GM19455 (cell line): ENCODE data around the gene PMF1.
"Not testable (repeated sequence)": the region's sequence is repeated elsewhere in the genome, so short reads cannot be mapped to it uniquely, and the experiment has no call there.

Experiments
- ATAC-seq: cut with Tn5 transposase; IDR thresholded peaks from one replicate; pipeline ENCODE4 v1.9.1; 2021; ENCODE audit not compliant: unreplicated experiment

PMF1 gene, protein sequence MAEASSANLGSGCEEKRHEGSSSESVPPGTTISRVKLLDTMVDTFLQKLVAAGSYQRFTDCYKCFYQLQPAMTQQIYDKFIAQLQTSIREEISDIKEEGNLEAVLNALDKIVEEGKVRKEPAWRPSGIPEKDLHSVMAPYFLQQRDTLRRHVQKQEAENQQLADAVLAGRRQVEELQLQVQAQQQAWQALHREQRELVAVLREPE

GRCh38 chr1:156212833-156213643 lies at the start of gene PMF1:
TSS of gene PMF1 (plus strand) at chr1:156213007. CDS start at chr1:156213016, 9 bp downstream.
- ATAC-seq = peak; percentile 86

DNA sequence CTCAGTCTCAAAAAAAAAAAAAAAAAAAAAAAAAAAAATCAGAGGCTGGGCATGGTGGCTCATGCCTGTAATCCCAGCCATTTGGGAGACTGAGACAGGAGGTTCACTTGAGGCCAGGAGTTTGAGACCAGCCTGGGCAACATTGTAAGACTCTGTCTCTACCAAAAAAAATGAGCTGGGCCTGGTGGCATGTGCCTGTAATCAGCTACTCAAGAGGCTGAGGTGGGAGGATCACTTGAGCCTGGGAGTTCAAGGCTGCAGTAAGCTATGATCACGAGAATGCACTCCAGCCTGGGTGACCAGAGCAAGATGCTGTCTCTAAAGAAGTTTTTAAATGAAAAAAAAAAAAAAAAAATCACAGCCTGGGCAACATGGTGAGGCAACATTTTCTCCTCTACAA lies 49.1 kb upstream of the PMF1 start:
- ATAC-seq = no peak

GRCh38 chr1:156164125-156164831 lies 48.5 kb upstream of the PMF1 start:
- ATAC-seq = no peak

DNA sequence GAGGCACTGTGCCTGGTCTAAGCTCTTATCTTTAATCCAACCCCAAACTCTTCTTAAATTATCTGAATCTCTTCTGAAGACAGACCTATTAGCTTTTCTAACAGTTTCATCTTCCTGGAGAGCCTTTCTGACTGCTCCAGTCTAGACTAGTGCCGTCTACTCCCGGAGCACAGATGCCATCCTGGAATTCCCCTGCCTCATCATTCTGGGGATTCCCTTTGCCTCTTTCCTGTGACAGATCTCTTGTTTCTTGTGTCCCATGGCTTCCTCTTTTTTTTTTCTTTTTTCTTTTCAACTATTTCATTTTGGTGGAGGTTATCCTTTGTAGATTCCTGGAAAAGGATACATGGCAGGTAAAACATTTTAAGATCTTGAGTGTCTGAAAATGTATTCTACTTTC lies 47.7 kb upstream of the PMF1 start:
- no peak for ATAC-seq

DNA sequence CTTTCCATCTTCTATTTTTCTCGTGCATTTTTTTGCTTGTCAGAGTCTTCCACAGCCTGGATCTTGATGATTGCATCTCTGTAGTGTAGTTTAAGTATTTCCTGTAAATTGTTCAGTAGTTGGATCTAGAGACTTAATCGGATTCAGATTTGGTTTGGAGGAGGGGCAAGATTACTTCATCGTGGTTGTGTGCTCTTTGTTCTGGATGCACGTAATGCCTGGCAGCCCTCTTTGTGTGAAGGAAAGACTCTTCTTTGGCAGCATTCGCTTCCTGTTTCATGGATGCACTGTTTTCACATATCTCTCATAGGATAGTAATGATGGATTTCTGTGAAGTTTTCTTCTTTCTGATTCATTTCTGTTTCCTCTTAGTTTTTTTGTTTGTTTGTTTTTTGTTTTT lies 45.3 kb upstream of the PMF1 start:
- no peak for ATAC-seq

GRCh38 chr1:156172696-156173470 lies 39.9 kb upstream of the PMF1 start:
- no peak for ATAC-seq

DNA sequence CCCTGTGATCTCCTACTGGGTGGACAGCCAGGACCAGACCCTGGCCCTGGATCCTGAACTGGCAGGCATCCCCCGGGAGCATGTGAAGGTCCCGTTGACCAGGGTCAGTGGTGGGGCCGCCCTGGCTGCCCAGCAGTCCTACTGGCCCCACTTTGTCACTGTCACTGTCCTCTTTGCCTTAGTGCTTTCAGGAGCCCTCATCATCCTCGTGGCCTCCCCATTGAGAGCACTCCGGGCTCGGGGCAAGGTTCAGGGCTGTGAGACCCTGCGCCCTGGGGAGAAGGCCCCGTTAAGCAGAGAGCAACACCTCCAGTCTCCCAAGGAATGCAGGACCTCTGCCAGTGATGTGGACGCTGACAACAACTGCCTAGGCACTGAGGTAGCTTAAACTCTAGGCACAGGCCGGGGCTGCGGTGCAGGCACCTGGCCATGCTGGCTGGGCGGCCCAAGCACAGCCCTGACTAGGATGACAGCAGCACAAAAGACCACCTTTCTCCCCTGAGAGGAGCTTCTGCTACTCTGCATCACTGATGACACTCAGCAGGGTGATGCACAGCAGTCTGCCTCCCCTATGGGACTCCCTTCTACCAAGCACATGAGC lies 36.1 kb upstream of the PMF1 start:
- ATAC-seq = no peak

GRCh38 chr1:156177919-156178654 lies 34.7 kb upstream of the PMF1 start:
- no peak for ATAC-seq

- no peak for ATAC-seq
Measured at GRCh38 chr1:156180471-156180870, 32.3 kb upstream of the PMF1 start.

DNA sequence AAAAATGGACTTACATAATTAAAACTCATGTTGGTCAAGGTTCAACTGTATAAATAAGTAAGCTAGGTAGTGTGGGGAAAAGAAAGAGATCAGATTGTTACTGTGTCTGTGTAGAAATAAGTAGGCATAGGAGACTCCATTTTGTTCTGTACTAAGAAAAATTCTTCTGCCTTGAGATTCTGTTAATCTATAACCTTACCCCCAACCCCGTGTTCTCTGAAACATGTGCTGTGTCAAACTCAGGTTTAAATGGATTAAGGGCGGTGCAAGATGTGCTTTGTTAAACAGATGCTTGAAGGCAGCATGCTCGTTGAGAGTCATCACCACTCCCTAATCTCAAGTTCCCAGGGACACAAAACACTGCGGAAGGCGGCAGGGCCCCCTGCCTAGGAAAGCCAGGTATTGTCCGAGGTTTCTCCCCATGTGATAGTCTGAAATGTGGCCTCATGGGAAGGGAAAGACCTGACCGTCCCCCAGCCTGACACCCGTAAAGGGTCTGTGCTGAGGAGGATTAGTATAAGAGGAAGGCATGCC lies 31.3 kb upstream of the PMF1 start:
- ATAC-seq = not testable (repeated sequence)

DNA sequence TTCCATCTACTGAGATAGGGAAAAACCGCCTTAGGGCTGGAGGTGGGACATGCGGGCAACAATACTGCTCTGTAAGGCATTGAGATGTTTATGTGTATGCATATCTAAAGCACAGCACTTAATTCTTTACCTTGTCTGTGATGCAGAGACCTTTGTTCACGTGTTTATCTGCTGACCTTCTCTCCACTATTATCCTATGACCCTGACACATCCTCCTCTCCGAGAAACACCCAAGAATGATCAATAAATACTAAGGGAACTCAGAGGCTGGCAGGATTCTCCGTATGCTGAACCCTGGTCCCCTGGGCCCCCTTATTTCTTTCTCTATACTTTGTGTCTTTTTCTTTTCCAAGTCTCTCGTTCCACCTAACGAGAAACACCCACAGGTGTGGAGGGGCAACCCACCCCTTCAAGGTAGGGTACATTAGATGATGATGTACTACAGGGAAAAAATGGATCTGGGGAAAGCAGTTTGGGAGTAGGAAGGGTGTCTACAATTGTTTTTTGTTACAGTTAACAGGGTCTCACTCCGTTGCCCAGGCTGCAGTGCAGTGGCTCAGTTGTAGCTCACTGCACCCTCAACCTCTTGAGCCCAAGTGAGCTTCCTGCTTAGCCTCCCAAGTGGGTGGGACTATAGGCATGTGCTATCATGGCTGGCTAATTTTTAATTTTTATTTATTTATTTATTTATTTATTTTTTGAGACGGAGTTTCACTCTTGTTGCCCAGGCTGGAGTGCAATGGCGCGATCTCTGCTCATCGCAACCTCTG lies 30.6 kb upstream of the PMF1 start:
- not testable (repeated sequence) for ATAC-seq

DNA sequence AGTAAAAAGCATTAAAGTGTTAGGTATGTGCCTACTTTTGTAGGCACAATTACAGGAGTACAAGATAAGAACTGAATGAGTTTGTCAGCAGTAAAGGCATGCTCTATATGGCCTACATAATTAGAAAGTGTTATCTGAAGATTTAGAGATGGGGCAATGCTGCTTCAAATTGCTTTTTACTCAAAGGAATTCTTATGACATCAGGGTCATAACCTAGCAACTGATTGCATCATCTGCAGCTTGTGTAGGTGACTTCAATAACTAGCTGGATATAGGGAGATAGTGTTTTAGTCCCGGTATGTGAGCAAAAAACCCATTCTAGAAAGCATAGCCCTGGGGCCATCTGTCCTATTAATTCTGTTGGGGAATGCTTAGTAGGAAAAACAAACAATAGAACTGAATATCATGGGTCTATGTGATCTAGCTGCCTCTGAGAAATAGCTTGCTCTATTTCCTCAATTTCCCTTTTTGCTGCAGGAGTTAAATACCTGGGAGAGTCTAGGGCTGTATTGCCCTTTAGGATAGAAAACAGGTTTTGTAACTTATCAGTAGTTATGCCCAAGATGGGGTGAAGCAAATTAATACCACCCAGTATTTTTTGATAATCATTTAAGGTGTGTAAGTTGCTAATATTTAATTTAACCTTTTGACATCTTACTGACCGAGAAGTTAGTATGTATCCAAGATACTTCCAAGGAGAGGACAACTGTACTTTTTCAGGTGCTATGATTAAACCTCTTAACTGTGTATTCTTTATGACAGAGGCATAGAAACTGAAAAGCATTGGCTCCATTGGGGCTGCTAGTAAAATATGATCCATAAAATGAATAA lies 26.2 kb upstream of the PMF1 start:
- ATAC-seq = not testable (repeated sequence)

DNA sequence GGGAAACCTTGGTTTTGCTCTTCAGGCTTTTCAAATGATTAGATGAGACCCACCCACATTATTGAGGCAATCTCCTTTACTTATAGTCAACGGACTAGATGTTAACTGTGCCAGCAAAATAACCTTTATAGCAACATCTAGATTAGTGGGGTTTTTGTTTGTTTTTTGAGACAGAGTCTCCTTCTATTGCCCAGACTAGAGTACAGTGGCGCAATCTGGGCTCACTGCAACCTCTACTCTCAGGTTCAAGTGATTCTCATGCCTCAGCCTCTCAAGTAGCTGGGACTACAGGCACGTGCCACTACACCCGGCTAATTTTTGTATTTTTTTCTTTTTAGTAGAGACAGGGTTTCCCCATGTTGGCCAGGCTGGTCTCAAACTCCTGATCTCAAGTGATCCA lies 22.5 kb upstream of the PMF1 start:
- not testable (repeated sequence) for ATAC-seq

- no peak for ATAC-seq
Measured at GRCh38 chr1:156191292-156191964, 21.4 kb upstream of the PMF1 start.

DNA sequence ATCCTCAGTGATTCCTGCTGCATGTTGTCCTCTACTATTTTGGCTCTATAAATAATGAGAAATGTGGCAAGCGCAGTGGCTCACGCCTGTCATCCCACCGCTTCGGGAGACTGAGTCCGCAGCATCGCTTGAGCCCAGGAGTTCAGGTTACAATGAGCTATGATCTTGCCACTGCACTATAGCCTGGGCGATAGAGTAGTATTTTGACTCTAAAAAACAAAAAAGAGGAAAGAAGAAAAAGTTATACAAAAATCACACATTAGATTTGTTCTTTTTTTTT lies 19.7 kb upstream of the PMF1 start:
- no peak for ATAC-seq

DNA sequence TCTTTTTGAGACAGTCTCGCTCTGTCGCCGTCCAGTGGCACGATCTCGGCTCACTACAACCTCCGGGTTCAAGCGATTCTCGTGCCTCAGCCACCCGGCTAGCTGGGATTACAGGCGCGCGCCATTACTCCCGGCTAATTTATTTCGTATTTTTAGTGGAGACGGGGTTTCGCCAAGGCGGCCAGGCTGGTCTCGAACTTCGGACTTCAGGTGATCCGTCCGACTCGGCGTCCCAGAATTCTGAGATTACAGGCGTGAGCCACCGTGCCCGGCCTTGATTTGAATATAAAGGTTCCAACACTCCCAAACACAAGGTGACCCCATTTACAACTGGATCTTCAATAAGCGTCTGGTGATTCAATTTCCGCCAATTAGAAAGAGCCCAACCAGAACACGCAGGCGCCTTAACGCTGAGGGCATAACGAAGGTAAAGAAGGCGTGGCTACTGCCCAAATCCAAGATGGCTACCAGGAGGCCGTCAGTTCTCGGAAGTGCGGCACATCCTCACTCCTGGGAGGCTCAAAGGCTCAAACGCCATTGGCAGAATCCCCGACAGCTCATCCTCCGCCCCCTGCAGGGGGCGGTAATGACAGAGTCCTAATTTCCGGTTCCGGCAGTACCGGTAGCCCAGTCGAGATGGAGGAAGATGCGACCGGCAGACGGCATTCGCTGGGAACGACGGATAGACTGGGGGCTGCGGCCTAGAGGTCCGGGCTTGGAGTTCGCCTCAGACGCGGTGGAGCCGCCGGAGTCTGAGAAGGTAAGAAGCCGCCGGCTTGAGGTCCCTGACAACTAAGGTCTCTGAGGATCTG lies 19.1 kb upstream of the PMF1 start, which contains the start of gene SLC25A44:
Gene SLC25A44 (plus strand): TSS at position 617 of the 812 bp plus-strand sequence. CDS start 5,744 bp downstream, outside the sequence.
- ATAC-seq = peak; percentile 94

- ATAC-seq = peak; percentile 3
Measured at GRCh38 chr1:156194300-156194652, 18.5 kb upstream of the PMF1 start.
